Upper lobe of right lung (tissue), 1 donor: Measurements from ENCODE around the gene PTPN7. TPM values are rescaled to one million over a fixed set of nuclear protein-coding genes. Genes with fewer than 3 reads are reported as not detected.

Source experiments
- ATAC-seq: fragments of 200-7000 bp; cut with Tn5 transposase; one replicate; pipeline ENCODE4 v1.9.1; 2020; ENCODE audit warnings: mild to moderate bottlenecking, moderate library complexity
- DNase-seq: peaks from one replicate; pipeline ENCODE4 v3.0.0-alpha.2; 2020
- H3K27ac ChIP-seq: fragments of 200-600 bp; one replicate; pipeline ENCODE4 v1.8.0; 2022
- H3K27me3 ChIP-seq: fragments of 200-600 bp; one replicate; pipeline ENCODE4 v1.8.0; 2022; ENCODE audit warnings: mild to moderate bottlenecking
- H3K36me3 ChIP-seq: fragments of 200-600 bp; one replicate; pipeline ENCODE4 v1.8.0; 2022
- H3K4me1 ChIP-seq: fragments of 200-600 bp; one replicate; pipeline ENCODE4 v1.8.0; 2022
- H3K4me3 ChIP-seq: fragments of 200-600 bp; one replicate; pipeline ENCODE4 v1.8.0; 2022; ENCODE audit warnings: mild to moderate bottlenecking
- H3K9me3 ChIP-seq: fragments of 200-600 bp; one replicate; pipeline ENCODE4 v1.8.0; 2022
- intact Hi-C: fragments of 100-400 bp; cut with DNase I; formaldehyde crosslinking; loops from one replicate; pipeline ENCODE4 v1.11.0; 2022
- total RNA-seq: library from RNA; stranded (reverse); fragmentation: NEBNext Ultra II Directional; extraction: Animal tissue kit (Norgen Biotek cat#: 25700); gene quantifications from one replicate; pipeline ENCODE4 v1.2.1, GENCODE V29; 2021
- TF ChIP-seq, protein P1 (sequence below): fragments of 200-600 bp; IDR thresholded peaks from one replicate; pipeline ENCODE4 v1.8.0; 2022; ENCODE audit warnings: antibody characterized with exemption
- donor health status: DM: no; HTN: yes; CAD: no; lungs with severe emphysema.

The PTPN7 gene
- total RNA-seq, 1 donor from 2014 or later, result 7.3 TPM

DNA sequence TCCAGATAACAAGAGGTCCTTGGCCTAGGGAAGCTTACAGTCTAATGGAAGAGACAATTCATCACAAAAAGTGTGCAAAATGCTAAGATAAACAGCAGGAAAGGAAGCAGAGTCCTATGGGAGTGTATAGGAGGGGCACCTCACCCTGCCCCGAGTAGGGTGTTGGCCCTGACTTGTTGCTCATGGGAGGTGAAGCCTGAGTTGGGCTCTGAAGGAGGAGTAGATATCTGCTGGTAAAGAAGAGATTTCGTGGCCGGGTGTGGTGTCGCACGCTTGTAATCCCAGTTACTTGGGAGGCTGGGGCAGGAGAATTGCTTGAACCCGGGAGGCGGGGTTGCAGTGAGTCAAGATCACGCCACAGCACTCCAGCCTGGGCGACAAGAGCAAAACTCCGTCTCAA is 56.3 kb downstream of the PTPN7 start:
- H3K4me3 ChIP-seq, result no peak overlapping the region
- no peaks in the 10 kb centered on the region for H3K27me3 ChIP-seq
- H3K27ac ChIP-seq, result no peak overlapping the region
- no peak for ATAC-seq
- DNase-seq, result no peak
- intact Hi-C loops, result no loop called here
- TF ChIP-seq, protein P1, sequence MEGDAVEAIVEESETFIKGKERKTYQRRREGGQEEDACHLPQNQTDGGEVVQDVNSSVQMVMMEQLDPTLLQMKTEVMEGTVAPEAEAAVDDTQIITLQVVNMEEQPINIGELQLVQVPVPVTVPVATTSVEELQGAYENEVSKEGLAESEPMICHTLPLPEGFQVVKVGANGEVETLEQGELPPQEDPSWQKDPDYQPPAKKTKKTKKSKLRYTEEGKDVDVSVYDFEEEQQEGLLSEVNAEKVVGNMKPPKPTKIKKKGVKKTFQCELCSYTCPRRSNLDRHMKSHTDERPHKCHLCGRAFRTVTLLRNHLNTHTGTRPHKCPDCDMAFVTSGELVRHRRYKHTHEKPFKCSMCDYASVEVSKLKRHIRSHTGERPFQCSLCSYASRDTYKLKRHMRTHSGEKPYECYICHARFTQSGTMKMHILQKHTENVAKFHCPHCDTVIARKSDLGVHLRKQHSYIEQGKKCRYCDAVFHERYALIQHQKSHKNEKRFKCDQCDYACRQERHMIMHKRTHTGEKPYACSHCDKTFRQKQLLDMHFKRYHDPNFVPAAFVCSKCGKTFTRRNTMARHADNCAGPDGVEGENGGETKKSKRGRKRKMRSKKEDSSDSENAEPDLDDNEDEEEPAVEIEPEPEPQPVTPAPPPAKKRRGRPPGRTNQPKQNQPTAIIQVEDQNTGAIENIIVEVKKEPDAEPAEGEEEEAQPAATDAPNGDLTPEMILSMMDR, result no peak
- no peaks in the 10 kb centered on the region for H3K4me1 ChIP-seq
- H3K9me3 ChIP-seq, result no peaks in the 10 kb centered on the region
- H3K36me3 ChIP-seq, result no peaks in the 10 kb centered on the region

DNA sequence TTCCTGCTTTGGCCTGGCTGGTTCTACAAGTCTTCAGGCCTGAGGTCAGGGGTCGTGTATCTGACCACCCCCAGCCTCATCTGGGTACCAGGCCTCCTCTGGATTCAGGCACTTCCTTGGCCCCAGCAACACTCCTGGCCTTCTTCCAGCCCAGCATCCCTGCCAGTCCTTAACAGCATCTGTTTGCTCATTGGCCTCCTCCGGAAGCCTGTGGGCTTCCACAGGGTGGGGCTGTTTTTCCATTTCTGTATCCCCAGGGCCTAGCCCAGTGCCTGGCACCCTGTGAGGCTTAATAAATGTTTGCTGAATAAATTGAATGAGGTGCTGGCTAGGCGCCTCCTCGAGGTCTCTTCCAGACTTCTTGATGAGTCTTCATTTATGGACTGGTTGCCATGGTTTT is 59.2 kb downstream of the PTPN7 start:
- Histone ChIP-seq H3K36me3 (no peaks in the 10 kb centered on the region), H3K27me3 (no peaks in the 10 kb centered on the region), H3K27ac (no peak overlapping the region), H3K4me1 (no peaks in the 10 kb centered on the region), H3K4me3 (no peak overlapping the region), H3K9me3 (no peaks in the 10 kb centered on the region)
- ATAC-seq (no peak), DNase-seq (no peak)
- TF ChIP-seq, protein P1, result no peak
- intact Hi-C loops, result no loop called here

Other genes with a start within 250 kb of the PTPN7 start
- gene LMOD1, start 214.1 kb downstream of the PTPN7 start, total RNA-seq, result 38.3 TPM
- gene TIMM17A, start 205.1 kb downstream of the PTPN7 start, total RNA-seq, result 33.9 TPM
- gene RNPEP, start 178.0 kb downstream of the PTPN7 start, total RNA-seq, result 61.7 TPM
- gene ELF3, start 150.0 kb downstream of the PTPN7 start, total RNA-seq, result 62.9 TPM
- gene GPR37L1, start 37.7 kb downstream of the PTPN7 start, total RNA-seq, result 0.06 TPM
- 106 TPM for gene ARL8A, start 15.9 kb downstream of the PTPN7 start, total RNA-seq
- gene LGR6, start 33.2 kb upstream of the PTPN7 start, total RNA-seq, result 1.8 TPM
- gene UBE2T, start 181.3 kb upstream of the PTPN7 start, total RNA-seq, result 2.5 TPM
- gene PPP1R12B, start 188.1 kb upstream of the PTPN7 start, total RNA-seq, result 49.1 TPM